Parathyroid adenoma (tissue), 2 donors: ENCODE data around the gene TUBB6.

Experiments used
- H2AFZ ChIP-seq: fragments of 300-600 bp; sonication (generic); one replicate; pipeline ENCODE4 v1.7.0; 2017; ENCODE audit warnings: antibody characterized with exemption, mild to moderate bottlenecking
- H3K27ac ChIP-seq: fragments of 300-600 bp; sonication (generic); one replicate; pipeline ENCODE4 v1.7.0; 2017
- H3K27me3 ChIP-seq: fragments of 300-600 bp; sonication (generic); one replicate; pipeline ENCODE4 v1.7.0; 2017; ENCODE audit warnings: low read length; ENCODE audit not compliant: control insufficient read depth, insufficient read depth
- H3K36me3 ChIP-seq: fragments of 300-600 bp; sonication (generic); one replicate; pipeline ENCODE4 v1.7.0; 2017; ENCODE audit warnings: low read length; ENCODE audit not compliant: control insufficient read depth, insufficient read depth
- H3K4me1 ChIP-seq: fragments of 300-600 bp; sonication (generic); one replicate; pipeline ENCODE4 v1.7.0; 2017; ENCODE audit warnings: control low read depth
- H3K4me2 ChIP-seq: fragments of 300-600 bp; sonication (generic); one replicate; pipeline ENCODE4 v1.7.0; 2017; ENCODE audit warnings: low read length
- H3K4me3 ChIP-seq: fragments of 300-600 bp; sonication (generic); one replicate; pipeline ENCODE4 v1.7.0; 2017; ENCODE audit warnings: low read depth, low read length
- H3K79me2 ChIP-seq: fragments of 300-600 bp; sonication (generic); one replicate; pipeline ENCODE4 v1.7.0; 2017; ENCODE audit warnings: control low read depth
- H3K9ac ChIP-seq: fragments of 300-600 bp; sonication (generic); one replicate; pipeline ENCODE4 v1.7.0; 2017; ENCODE audit warnings: mild to moderate bottlenecking
- H3K9me3 ChIP-seq: fragments of 300-600 bp; sonication (generic); one replicate; pipeline ENCODE4 v1.7.0; 2017; ENCODE audit warnings: low read length; ENCODE audit not compliant: control insufficient read depth
- TF ChIP-seq, protein P1 (sequence below): fragments of 300-600 bp; sonication (generic); IDR thresholded peaks from one replicate; pipeline ENCODE4 v1.7.0; 2017; ENCODE audit warnings: antibody characterized with exemption, mild to moderate bottlenecking
- donor health status: primary hyperparathyroidism.

The TUBB6 gene

GRCh38 chr18:12317664-12318333, 9.8 kb downstream of the TUBB6 start:
- TF ChIP-seq, protein P1, sequence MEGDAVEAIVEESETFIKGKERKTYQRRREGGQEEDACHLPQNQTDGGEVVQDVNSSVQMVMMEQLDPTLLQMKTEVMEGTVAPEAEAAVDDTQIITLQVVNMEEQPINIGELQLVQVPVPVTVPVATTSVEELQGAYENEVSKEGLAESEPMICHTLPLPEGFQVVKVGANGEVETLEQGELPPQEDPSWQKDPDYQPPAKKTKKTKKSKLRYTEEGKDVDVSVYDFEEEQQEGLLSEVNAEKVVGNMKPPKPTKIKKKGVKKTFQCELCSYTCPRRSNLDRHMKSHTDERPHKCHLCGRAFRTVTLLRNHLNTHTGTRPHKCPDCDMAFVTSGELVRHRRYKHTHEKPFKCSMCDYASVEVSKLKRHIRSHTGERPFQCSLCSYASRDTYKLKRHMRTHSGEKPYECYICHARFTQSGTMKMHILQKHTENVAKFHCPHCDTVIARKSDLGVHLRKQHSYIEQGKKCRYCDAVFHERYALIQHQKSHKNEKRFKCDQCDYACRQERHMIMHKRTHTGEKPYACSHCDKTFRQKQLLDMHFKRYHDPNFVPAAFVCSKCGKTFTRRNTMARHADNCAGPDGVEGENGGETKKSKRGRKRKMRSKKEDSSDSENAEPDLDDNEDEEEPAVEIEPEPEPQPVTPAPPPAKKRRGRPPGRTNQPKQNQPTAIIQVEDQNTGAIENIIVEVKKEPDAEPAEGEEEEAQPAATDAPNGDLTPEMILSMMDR = no peak
- H3K27ac ChIP-seq = no peak overlapping the region
- H3K4me3 ChIP-seq = no peak overlapping the region
- no peaks in the 10 kb centered on the region for H3K4me1 ChIP-seq
- no peaks in the 10 kb centered on the region for H3K27me3 ChIP-seq
- H3K4me2 ChIP-seq = no peak overlapping the region
- no peaks in the 10 kb centered on the region for H3K9me3 ChIP-seq
- H3K36me3 ChIP-seq = no peaks in the 10 kb centered on the region
- no peaks in the 10 kb centered on the region for H3K79me2 ChIP-seq
- H3K9ac ChIP-seq = no peak overlapping the region
- no peak overlapping the region for H2AFZ ChIP-seq

GRCh38 chr18:12318334-12318697, 10.3 kb downstream of the TUBB6 start:
- no peaks in the 10 kb centered on the region for H3K27me3 ChIP-seq
- H3K27ac ChIP-seq = no peak overlapping the region
- H3K9ac ChIP-seq = no peak overlapping the region
- H3K4me2 ChIP-seq = no peak overlapping the region
- H3K36me3 ChIP-seq = no peaks in the 10 kb centered on the region
- no peaks in the 10 kb centered on the region for H3K4me1 ChIP-seq
- TF ChIP-seq, protein P1 = no peak
- no peak overlapping the region for H2AFZ ChIP-seq
- H3K4me3 ChIP-seq = no peak overlapping the region
- no peaks in the 10 kb centered on the region for H3K9me3 ChIP-seq
- H3K79me2 ChIP-seq = no peaks in the 10 kb centered on the region

DNA sequence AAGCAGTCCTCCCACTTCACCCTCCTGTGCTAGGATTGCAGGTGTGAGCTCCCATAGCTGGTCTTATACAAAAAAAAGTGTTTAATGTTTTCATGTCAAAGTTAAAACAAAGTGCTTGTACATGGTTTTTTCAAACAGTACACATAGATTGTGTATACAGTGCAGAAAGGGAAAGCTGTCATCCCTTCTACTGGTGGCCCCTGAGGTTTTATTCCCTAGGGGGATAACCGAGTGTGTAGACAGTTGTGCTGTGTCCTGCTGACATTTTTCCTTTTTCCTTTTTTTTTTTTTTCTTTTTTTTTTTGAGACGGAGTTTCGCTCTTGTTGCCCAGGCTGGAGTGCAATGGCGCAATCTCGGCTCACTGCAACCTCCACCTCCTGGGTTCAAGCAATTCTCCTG, 10.8 kb downstream of the TUBB6 start:
- no peak overlapping the region for H3K4me2 ChIP-seq
- TF ChIP-seq, protein P1 = no peak
- H3K79me2 ChIP-seq = no peaks in the 10 kb centered on the region
- H3K27ac ChIP-seq = no peak overlapping the region
- no peaks in the 10 kb centered on the region for H3K27me3 ChIP-seq
- no peaks in the 10 kb centered on the region for H3K9me3 ChIP-seq
- H3K4me3 ChIP-seq = no peak overlapping the region
- H3K36me3 ChIP-seq = no peaks in the 10 kb centered on the region
- H2AFZ ChIP-seq = no peak overlapping the region
- H3K4me1 ChIP-seq = no peaks in the 10 kb centered on the region
- H3K9ac ChIP-seq = no peak overlapping the region

GRCh38 chr18:12321333-12321732, 13.3 kb downstream of the TUBB6 start:
- TF ChIP-seq, protein P1 = no peak
- Histone ChIP-seq H3K4me3 (no peak overlapping the region), H3K36me3 (no peaks in the 10 kb centered on the region), H3K27ac (no peak overlapping the region), H3K27me3 (no peaks in the 10 kb centered on the region), H3K9me3 (no peaks in the 10 kb centered on the region), H2AFZ (no peak overlapping the region), H3K4me1 (no peaks in the 10 kb centered on the region), H3K4me2 (no peak overlapping the region), H3K9ac (no peak overlapping the region), H3K79me2 (no peaks in the 10 kb centered on the region)
